ENCODE results near the gene THY1. TPM values are rescaled to one million over a fixed set of nuclear protein-coding genes. Genes with fewer than 3 reads are reported as not detected.

Gene THY1
- polyA plus RNA-seq, 1 donor (not counting 4 experiments of a cell fraction or from before 2014, with no cell fraction given): 2.4 TPM

GRCh38 chr11:119426142-119426541, 3.2 kb upstream of the THY1 start:
- Histone ChIP-seq H3K4me1 (ENCODE audit: control insufficient read depth, extremely low read depth, insufficient read depth, low read length) (peaks cover 8% of the 10 kb centered on the region), H3K79me2 (ENCODE audit: control insufficient read depth, insufficient read depth, low read length) (no peaks in the 10 kb centered on the region), H3K9ac (ENCODE audit: control insufficient read depth, extremely low read depth, insufficient read depth, low read length) (no peak overlapping the region), H3K9me1 (ENCODE audit: control insufficient read depth, extremely low read depth, insufficient read depth, low read length) (no peaks in the 10 kb centered on the region), H3K27ac (ENCODE audit: control insufficient read depth, insufficient read depth, low read length) (no peak overlapping the region), H3K27me3 (ENCODE audit: control insufficient read depth, extremely low read depth, insufficient read depth, low read length) (peaks cover 30% of the 10 kb centered on the region), H2AFZ (ENCODE audit: control insufficient read depth, low read length) (no peak overlapping the region), H3K4me3 (ENCODE audit: control insufficient read depth in 2 of 3, extremely low read depth in 1 of 3, insufficient read depth in 2 of 3, low read depth in 1 of 3, low read length in 3 of 3) (no peak overlapping the region), H3K9me3 (ENCODE audit: control insufficient read depth, low read depth, low read length) (no peaks in the 10 kb centered on the region), H3K4me2 (ENCODE audit: control insufficient read depth, extremely low read depth, insufficient read depth, low read depth, low read length) (no peak overlapping the region), H4K20me1 (ENCODE audit: control insufficient read depth, extremely low read depth, insufficient read depth, low read length) (no peaks in the 10 kb centered on the region), H3K36me3 (ENCODE audit: control insufficient read depth in 2 of 2, extremely low read depth in 1 of 2, insufficient read depth in 2 of 2, low read length in 2 of 2) (no peaks in the 10 kb centered on the region)
- FAIRE-seq (no peak), DNase-seq (ENCODE audit: low read depth, low spot score) (no peak)
- no peak for TF ChIP-seq EZH2 (IDR thresholded peaks at IDR 0.05; ENCODE audit: low read length)
- no peak for TF ChIP-seq CTCF (optimal IDR thresholded peaks at IDR 0.05 in 1 of 3, IDR thresholded peaks at IDR 0.05 in 1 of 3, conservative IDR thresholded peaks at IDR 0.05 in 1 of 3; ENCODE audit: extremely low read depth in 1 of 3, insufficient read depth in 2 of 3, low read length in 3 of 3)
- dilution Hi-C loops (cut with MboI; ENCODE audit: extremely low pct_ligation_motif_present, low sequenced_read_pairs): no loop called here

GRCh38 chr11:119424775-119425174, 1.8 kb upstream of the THY1 start:
- Histone ChIP-seq H3K9me1 (ENCODE audit: control insufficient read depth, extremely low read depth, insufficient read depth, low read length) (no peaks in the 10 kb centered on the region), H3K79me2 (ENCODE audit: control insufficient read depth, insufficient read depth, low read length) (no peaks in the 10 kb centered on the region), H3K27ac (ENCODE audit: control insufficient read depth, insufficient read depth, low read length) (no peak overlapping the region), H3K36me3 (ENCODE audit: control insufficient read depth in 2 of 2, extremely low read depth in 1 of 2, insufficient read depth in 2 of 2, low read length in 2 of 2) (no peaks in the 10 kb centered on the region), H3K9ac (ENCODE audit: control insufficient read depth, extremely low read depth, insufficient read depth, low read length) (no peak overlapping the region), H3K9me3 (ENCODE audit: control insufficient read depth, low read depth, low read length) (no peaks in the 10 kb centered on the region), H3K27me3 (ENCODE audit: control insufficient read depth, extremely low read depth, insufficient read depth, low read length) (peaks cover 41% of the 10 kb centered on the region), H3K4me2 (ENCODE audit: control insufficient read depth, extremely low read depth, insufficient read depth, low read depth, low read length) (no peak overlapping the region), H2AFZ (ENCODE audit: control insufficient read depth, low read length) (no peak overlapping the region), H3K4me3 (ENCODE audit: control insufficient read depth in 2 of 3, extremely low read depth in 1 of 3, insufficient read depth in 2 of 3, low read depth in 1 of 3, low read length in 3 of 3) (no peak overlapping the region), H3K4me1 (ENCODE audit: control insufficient read depth, extremely low read depth, insufficient read depth, low read length) (peaks cover 8% of the 10 kb centered on the region), H4K20me1 (ENCODE audit: control insufficient read depth, extremely low read depth, insufficient read depth, low read length) (no peaks in the 10 kb centered on the region)
- FAIRE-seq: no peak
- no peak for TF ChIP-seq EZH2 (IDR thresholded peaks at IDR 0.05; ENCODE audit: low read length)
- TF ChIP-seq CTCF (optimal IDR thresholded peaks at IDR 0.05 in 1 of 3, IDR thresholded peaks at IDR 0.05 in 1 of 3, conservative IDR thresholded peaks at IDR 0.05 in 1 of 3; ENCODE audit: extremely low read depth in 1 of 3, insufficient read depth in 2 of 3, low read length in 3 of 3): no peak
- dilution Hi-C loops (cut with MboI; ENCODE audit: extremely low pct_ligation_motif_present, low sequenced_read_pairs): no loop called here
- no peak for DNase-seq (ENCODE audit: low read depth, low spot score)

All from keratinocyte (primary cell).